HG03097 (cell line): ENCODE data around the gene LGR6.

Source experiments
- ATAC-seq: cut with Tn5 transposase; IDR thresholded peaks from one replicate; pipeline ENCODE4 v1.9.1; 2021; ENCODE audit not compliant: unreplicated experiment, low FRiP score

LGR6 gene

GRCh38 chr1:202199040-202199889, 5.7 kb downstream of the LGR6 start:
- no peak for ATAC-seq

GRCh38 chr1:202200112-202200548, 6.5 kb downstream of the LGR6 start:
- ATAC-seq: no peak

- ATAC-seq: no peak
These were observed 7.1 kb downstream of the LGR6 start for GRCh38 chr1:202200669-202201068.

- no peak for ATAC-seq
These were observed 7.7 kb downstream of the LGR6 start for GRCh38 chr1:202201266-202201665.

GRCh38 chr1:202201971-202202370, 8.4 kb downstream of the LGR6 start:
- no peak for ATAC-seq

- ATAC-seq: no peak
These were observed 9.0 kb downstream of the LGR6 start for GRCh38 chr1:202202500-202203168.

GRCh38 chr1:202203238-202204039, 9.8 kb downstream of the LGR6 start:
- ATAC-seq: no peak

GRCh38 chr1:202204065-202204464, 10.5 kb downstream of the LGR6 start:
- no peak for ATAC-seq

- no peak for ATAC-seq
These were observed 12.1 kb downstream of the LGR6 start for GRCh38 chr1:202205523-202206190.

- ATAC-seq: no peak
These were observed 13.7 kb downstream of the LGR6 start for GRCh38 chr1:202207292-202207691.

GRCh38 chr1:202208351-202208857, 14.8 kb downstream of the LGR6 start:
- ATAC-seq: no peak

GRCh38 chr1:202210385-202210784, 16.8 kb downstream of the LGR6 start:
- ATAC-seq: no peak

- ATAC-seq: no peak
These were observed 17.4 kb downstream of the LGR6 start for GRCh38 chr1:202210969-202211368.

- ATAC-seq: no peak
These were observed 19.2 kb downstream of the LGR6 start for GRCh38 chr1:202212787-202213186.

GRCh38 chr1:202213361-202214088, 19.9 kb downstream of the LGR6 start:
- ATAC-seq: no peak

- no peak for ATAC-seq
These were observed 20.7 kb downstream of the LGR6 start for GRCh38 chr1:202214089-202214843.

GRCh38 chr1:202215472-202216130, 22.0 kb downstream of the LGR6 start:
- no peak for ATAC-seq

GRCh38 chr1:202216691-202217090, 23.1 kb downstream of the LGR6 start:
- ATAC-seq: no peak

- no peak for ATAC-seq
These were observed 23.9 kb downstream of the LGR6 start for GRCh38 chr1:202217516-202217915.
